Neural cell (in vitro differentiated cells): ENCODE measurements around the gene GAA. TPM values are rescaled to one million over a fixed set of nuclear protein-coding genes. Genes with fewer than 3 reads are reported as not detected.

Source experiments
- H2AFZ ChIP-seq: fragments of 200-600, 300-800 bp; sonication (generic), shearing (Covaris generic); 2 replicates; pipeline ENCODE4 v1.6.0; 2014; ENCODE audit warnings: low read depth, mild to moderate bottlenecking, antibody characterized with exemption, low read length, moderate library complexity
- H3F3A ChIP-seq: fragments of 200-600 bp; shearing (Covaris generic); 2 replicates; pipeline ENCODE4 v1.6.1; 2016; ENCODE audit warnings: mild to moderate bottlenecking, moderate library complexity, mixed read lengths, antibody characterized with exemption, low read length; ENCODE audit not compliant: insufficient read depth, poor library complexity, severe bottlenecking
- H3K27ac ChIP-seq: fragments of 200-600, 300-800 bp; sonication (generic), shearing (Covaris generic); 2 replicates; pipeline ENCODE4 v1.5.1; 2014; ENCODE audit warnings: mild to moderate bottlenecking, low read length, moderate library complexity
- H3K27me3 ChIP-seq: fragments of 300-800, 200-600 bp; sonication (generic), shearing (Covaris generic); 2 replicates; pipeline ENCODE4 v1.6.0; 2014; ENCODE audit warnings: mild to moderate bottlenecking, low read depth, low read length, moderate library complexity; ENCODE audit not compliant: insufficient read depth
- H3K36me3 ChIP-seq: fragments of 300-800, 200-600 bp; sonication (generic), shearing (Covaris generic); 2 replicates; pipeline ENCODE4 v1.5.1; 2014; ENCODE audit warnings: mild to moderate bottlenecking, antibody characterized with exemption, low read length, moderate library complexity; ENCODE audit not compliant: insufficient read depth
- H3K4me2 ChIP-seq: fragments of 300-800, 200-600 bp; sonication (generic), shearing (Covaris generic); 2 replicates; pipeline ENCODE4 v1.6.0; 2014; ENCODE audit warnings: mild to moderate bottlenecking, low read length
- H3K4me3 ChIP-seq: fragments of 300-800, 200-600 bp; sonication (generic), shearing (Covaris generic); 2 replicates; pipeline ENCODE4 v1.5.1; 2014; ENCODE audit warnings: mild to moderate bottlenecking, low read length, moderate library complexity
- H3K79me2 ChIP-seq: fragments of 200-600 bp; shearing (Covaris generic); replicated peaks from 2 replicates; pipeline ENCODE4 v1.6.0; 2014; ENCODE audit warnings: mild to moderate bottlenecking, low read length, moderate library complexity; ENCODE audit not compliant: insufficient read depth
- H3K9ac ChIP-seq: fragments of 300-800, 200-600 bp; sonication (generic), shearing (Covaris generic); 2 replicates; pipeline ENCODE4 v1.6.1; 2016; ENCODE audit warnings: mild to moderate bottlenecking, low read length, mixed read lengths
- H3K9me2 ChIP-seq: fragments of 200-600 bp; shearing (Covaris generic); 2 replicates; pipeline ENCODE4 v1.6.1; 2016; ENCODE audit warnings: mild to moderate bottlenecking, low read length, mixed read lengths; ENCODE audit not compliant: insufficient read depth
- H3K9me3 ChIP-seq: fragments of 200-600, 300-800 bp; sonication (generic), shearing (Covaris generic); 2 replicates; pipeline ENCODE4 v1.6.1; 2016; ENCODE audit warnings: mild to moderate bottlenecking, mixed run types, low read length, moderate library complexity, mixed read lengths
- H4K20me1 ChIP-seq: fragments of 200-600 bp; shearing (Covaris generic); 2 replicates; pipeline ENCODE4 v1.6.1; 2016; ENCODE audit warnings: mild to moderate bottlenecking, mixed run types; ENCODE audit not compliant: insufficient read depth
- CTCF ChIP-seq: fragments of 450-650 bp; IDR thresholded peaks from 2 replicates; pipeline ENCODE4 v1.5.1; 2014; ENCODE audit warnings: antibody characterized with exemption, mild to moderate bottlenecking, moderate library complexity; ENCODE audit not compliant: poor library complexity, severe bottlenecking
- EP300 ChIP-seq: fragments of 450-650 bp; conservative IDR thresholded peaks from 2 replicates; pipeline ENCODE4 v1.6.1; 2014; ENCODE audit warnings: antibody characterized with exemption, mild to moderate bottlenecking, moderate library complexity; ENCODE audit not compliant: poor library complexity, severe bottlenecking
- EZH2 ChIP-seq: fragments of 200-600, 300-800 bp; shearing (Covaris generic), sonication (generic); IDR thresholded peaks from 2 replicates; pipeline ENCODE4 v1.6.1; 2014; ENCODE audit warnings: antibody characterized with exemption, low read length, borderline replicate concordance, mild to moderate bottlenecking; ENCODE audit not compliant: insufficient read depth, poor library complexity, severe bottlenecking
- MXI1 ChIP-seq: fragments of 450-650 bp; conservative IDR thresholded peaks from 2 replicates; pipeline ENCODE4 v1.6.1; 2014; ENCODE audit warnings: antibody characterized with exemption, mild to moderate bottlenecking; ENCODE audit not compliant: poor library complexity, severe bottlenecking
- POLR2AphosphoS5 ChIP-seq: IDR thresholded peaks from 2 replicates; pipeline ENCODE4 v1.6.1; 2012
- RAD21 ChIP-seq: fragments of 450-650 bp; conservative IDR thresholded peaks from 2 replicates; pipeline ENCODE4 v1.6.1; 2014; ENCODE audit warnings: antibody characterized with exemption, mild to moderate bottlenecking, moderate library complexity
- REST ChIP-seq: IDR thresholded peaks from 2 replicates; pipeline ENCODE4 v1.6.1; 2012; ENCODE audit warnings: borderline replicate concordance
- SMC3 ChIP-seq: fragments of 450-650 bp; conservative IDR thresholded peaks from 2 replicates; pipeline ENCODE4 v1.6.1; 2014; ENCODE audit warnings: antibody characterized with exemption, mild to moderate bottlenecking, moderate library complexity; ENCODE audit not compliant: poor library complexity
- TAF1 ChIP-seq: IDR thresholded peaks from 2 replicates; pipeline ENCODE4 v1.6.1; 2012; ENCODE audit warnings: low read depth
- polyA plus RNA-seq: library from polyadenylated mRNA; depleted of rRNA; stranded (reverse); fragments of >200 nt; gene quantifications from 2 replicates; pipeline ENCODE4 v1.2.3, GENCODE V29; 2014

Gene GAA
- polyA plus RNA-seq, 1 donor from 2014 or later, result 58.9 TPM

- Histone ChIP-seq H3K9ac (no peak overlapping the region), H3K27me3 (no peaks in the 10 kb centered on the region)
These were observed 42.9 kb upstream of the GAA start for GRCh38 chr17:80058311-80058955.

GRCh38 chr17:80060644-80061043 is 40.7 kb upstream of the GAA start:
- Histone ChIP-seq H3K9me2 (no peaks in the 10 kb centered on the region), H4K20me1 (no peaks in the 10 kb centered on the region), H3K79me2 (no peaks in the 10 kb centered on the region), H3K4me3 (no peak overlapping the region), H3K36me3 (no peaks in the 10 kb centered on the region), H3K9ac (no peak overlapping the region), H3K27me3 (no peaks in the 10 kb centered on the region), H3K9me3 (no peaks in the 10 kb centered on the region), H3F3A (no peaks in the 10 kb centered on the region), H2AFZ (no peak overlapping the region), H3K27ac (no peak overlapping the region), H3K4me2 (no peak overlapping the region)
- TF ChIP-seq REST, result no peak
- no peak for TF ChIP-seq TAF1

More at GRCh38 chr17:80058311-80058955, 42.9 kb upstream of the GAA start:
- H3K27ac ChIP-seq, result no peak overlapping the region
- no peak overlapping the region for H3K4me3 ChIP-seq
- H2AFZ ChIP-seq, result no peak overlapping the region
- H3K36me3 ChIP-seq, result no peaks in the 10 kb centered on the region
- no peak overlapping the region for H3K4me2 ChIP-seq
- no peaks in the 10 kb centered on the region for H3F3A ChIP-seq
- H3K79me2 ChIP-seq, result no peaks in the 10 kb centered on the region
- no peaks in the 10 kb centered on the region for H3K9me3 ChIP-seq
- H3K9me2 ChIP-seq, result no peaks in the 10 kb centered on the region
- TF ChIP-seq EP300 (no peak), REST (no peak), MXI1 (no peak), CTCF (no peak), EZH2 (no peak), SMC3 (no peak), POLR2AphosphoS5 (no peak), RAD21 (no peak), TAF1 (no peak)
- H4K20me1 ChIP-seq, result no peaks in the 10 kb centered on the region
